Islet precursor cell (in vitro differentiated cells): Measurements from ENCODE around the gene HSBP1.

Experiments used
- DNase-seq: peaks from one replicate; pipeline ENCODE4 v3.0.0-alpha.2; 2018

Gene HSBP1

DNA sequence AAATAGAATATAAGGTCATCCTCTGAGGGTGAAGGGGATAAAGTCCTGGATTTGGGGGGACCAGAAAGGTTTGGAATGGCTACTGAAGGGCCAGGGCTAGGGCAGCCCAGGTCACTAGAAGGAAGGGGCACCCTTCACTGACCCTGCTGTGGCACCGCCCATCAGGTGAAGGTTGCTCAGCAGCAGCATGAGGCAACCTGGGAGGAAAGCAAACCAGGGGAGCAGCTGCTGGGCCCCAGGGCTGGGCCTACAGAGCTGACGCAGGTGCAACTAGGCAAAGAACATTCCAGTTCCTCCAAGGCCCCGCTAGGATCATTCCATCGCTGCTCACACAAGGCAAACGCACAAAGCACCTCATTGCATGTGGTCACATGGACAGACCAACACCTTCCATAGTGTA lies 3.4 kb upstream of the HSBP1 start:
- DNase-seq = no peak

DNA sequence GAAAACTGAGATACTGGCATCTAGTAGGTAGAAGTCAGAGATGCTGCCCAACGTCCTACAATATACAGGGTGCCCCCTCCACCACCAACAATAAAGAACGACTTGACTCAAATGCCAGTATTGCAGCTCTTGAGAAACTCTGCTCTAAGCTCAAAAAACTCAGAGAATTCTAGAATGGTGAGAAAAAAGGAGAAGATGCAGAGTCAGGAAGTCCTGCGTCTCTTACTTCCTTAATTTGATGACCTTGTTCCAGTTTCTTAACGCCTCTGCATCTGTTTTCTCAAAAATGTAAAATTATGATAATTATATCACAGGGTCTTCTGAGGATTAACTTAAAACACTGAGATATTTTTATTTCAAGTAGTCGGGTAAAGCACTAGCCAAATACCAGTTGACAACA lies 1.7 kb upstream of the HSBP1 start:
- no peak for DNase-seq

DNA sequence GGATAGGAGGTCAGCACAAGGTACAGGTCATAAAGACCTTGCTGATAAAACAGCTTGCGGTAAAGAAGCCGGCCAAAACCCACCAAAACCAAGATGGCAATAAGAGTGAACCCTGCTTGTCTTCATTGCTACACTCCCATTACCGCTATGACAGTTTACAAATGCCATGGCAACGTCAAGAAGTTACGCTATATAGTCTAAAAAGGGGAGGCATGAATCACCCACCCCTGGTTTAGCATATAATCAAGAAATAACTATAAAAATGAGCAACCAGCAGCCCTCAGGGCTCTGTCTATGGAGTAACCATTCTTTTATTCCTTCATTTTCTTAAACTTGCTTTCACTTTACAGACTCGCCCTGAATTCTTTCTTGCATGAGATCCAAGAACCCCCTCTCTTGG lies 1.0 kb upstream of the HSBP1 start:
- no peak for DNase-seq

DNA sequence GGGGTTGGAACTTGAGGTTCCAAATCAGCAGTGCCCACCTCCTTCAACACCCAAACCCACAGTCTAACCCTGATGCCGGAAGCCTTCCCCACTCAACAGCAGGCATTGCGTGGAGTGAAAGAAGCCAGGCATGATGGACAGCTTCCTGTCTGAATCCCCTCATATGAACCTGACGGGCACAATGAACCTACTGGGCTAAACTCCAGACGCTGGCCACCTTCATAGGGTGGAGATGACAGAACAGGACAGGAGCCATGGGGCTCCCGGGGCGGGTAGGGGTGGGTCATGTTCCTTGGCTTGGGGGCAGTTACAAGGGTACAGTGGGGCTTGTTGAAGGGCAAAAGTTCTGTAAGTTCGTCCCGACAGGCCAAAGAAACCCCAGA lies 460 bp upstream of the HSBP1 start:
- no peak for DNase-seq

DNA sequence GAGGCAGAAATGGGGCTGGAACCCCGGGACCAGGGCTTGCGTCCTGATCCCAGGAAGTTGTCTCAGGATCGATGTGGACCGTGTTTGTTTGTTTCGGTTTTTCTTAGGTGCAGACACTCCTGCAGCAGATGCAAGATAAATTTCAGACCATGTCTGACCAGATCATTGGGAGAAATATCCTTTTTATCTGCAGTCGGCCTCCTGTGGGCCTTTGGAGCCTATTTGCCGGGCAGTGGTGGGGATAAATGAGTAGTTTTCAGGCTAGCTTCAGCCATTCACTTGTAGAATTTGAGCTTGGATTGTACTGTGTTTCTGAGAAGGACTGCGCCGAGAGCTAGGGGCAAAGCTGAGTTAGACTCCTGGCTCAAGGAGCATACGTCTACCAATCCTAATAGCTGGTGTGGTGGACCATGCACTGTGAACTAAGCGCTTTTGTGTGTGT lies 816 bp downstream of the HSBP1 start:
- no peak for DNase-seq

DNA sequence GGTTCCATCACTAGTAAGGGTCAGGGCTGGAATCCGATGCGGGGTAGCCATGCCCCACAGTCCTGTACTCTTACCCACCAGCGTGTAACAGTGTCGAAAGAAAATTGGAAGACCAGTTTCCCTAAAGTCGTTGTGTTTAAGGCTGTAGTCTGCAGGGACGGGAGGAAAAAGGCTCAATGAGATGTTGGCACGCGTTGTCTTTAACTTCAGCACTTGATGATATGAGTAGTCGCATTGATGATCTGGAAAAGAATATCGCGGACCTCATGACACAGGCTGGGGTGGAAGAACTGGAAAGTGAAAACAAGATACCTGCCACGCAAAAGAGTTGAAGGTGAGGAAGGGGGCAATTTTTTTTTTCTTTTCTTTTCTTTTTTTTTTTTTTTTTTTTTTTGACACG lies 1.3 kb downstream of the HSBP1 start:
- DNase-seq = no peak

DNA sequence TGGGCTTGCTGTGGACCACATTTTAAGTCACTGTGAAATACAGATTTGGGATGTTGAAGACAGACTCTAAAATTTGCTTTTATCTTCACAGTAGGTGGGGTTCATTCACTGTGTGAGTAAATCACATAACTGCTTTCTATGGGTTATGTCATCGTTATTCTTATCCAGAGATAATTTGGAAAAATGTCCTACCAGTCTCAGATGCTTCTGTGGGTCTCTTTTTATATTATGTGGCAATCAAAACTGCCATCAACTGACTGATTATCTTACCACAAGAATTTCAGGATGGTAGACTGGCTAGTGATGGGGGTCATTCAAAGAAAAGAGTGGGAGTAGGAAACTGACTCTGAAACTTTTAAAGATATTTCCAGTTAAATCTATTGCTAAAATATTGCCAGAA lies 3.1 kb downstream of the HSBP1 start:
- no peak for DNase-seq

DNA sequence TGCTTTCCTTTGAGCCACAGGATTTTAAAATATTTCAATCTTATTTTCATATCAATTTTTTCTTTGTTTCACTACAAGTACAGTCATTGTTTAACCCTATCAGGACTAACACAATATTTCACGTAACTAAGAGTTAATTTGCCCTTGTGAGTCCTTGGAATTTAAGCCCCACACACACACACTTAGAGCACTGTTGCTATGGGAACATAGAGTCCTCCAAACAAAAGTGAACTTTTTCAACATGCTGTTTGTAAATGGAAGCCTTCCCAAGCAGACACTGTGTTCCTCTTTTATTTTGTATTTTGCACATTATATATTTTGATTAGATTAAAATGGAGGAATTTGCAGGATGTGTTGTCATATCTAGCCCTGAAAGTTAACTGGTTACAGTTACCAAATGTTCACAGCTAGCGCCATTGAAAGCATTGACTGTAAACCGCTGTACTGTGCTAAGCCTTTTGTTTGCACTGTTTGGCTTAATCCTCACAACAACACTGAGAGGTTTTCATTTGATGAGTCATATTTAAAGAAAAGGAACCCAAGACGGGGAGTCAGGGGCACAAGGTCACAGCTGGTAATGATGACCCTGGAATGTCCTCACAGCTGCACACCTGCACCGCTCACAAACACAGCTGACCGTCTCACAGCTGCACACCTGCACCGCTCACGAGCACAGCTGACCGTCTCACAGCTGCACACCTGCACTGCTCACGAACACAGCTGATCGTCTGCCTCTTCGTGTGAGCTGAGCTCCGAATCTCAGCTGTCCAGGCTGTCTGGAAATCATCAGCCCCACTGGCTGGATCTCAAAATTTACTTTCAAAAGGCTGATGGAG lies 6.3 kb downstream of the HSBP1 start:
- DNase-seq = peak; percentile 60

- DNase-seq = no peak
These were observed 6.8 kb downstream of the HSBP1 start for GRCh38 chr16:83814659-83814985.

DNA sequence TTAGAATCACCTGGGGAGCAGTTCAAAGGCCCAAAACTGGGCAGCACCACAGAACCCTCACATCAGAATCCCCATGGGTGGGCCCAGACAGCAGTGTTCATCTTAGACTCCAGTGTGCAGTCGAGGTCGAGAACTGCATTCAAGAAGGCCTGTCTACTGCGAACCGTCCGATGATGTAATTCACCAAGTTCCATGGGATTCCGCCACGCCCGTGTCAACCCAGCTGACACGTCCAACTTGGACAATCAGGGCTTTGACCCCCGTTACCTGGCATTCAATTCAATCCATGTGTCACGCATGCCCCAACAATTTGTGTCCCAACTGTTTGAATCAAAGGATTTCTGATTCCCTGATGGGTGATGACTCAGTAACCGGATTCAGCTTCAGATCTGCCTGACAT lies 9.2 kb downstream of the HSBP1 start:
- DNase-seq = peak; percentile 43

DNA sequence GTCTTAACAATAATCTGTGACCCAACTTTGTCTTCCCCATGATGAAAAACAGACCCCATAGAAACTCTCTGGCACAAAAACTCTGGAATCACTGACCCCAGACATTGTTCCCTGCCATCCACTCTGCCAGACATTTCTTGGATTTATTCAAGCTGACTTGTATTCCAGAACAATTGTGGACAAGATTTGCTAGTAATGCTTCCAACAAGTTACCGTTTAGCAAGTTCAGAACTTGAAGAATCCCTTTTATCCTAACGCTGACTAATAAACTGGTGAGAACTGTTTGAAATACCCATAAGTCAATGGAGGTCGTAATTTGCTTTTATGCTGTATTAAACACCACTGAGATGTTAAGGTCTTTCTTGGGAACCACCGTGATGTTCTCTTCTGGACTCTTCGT lies 10.5 kb downstream of the HSBP1 start:
- DNase-seq = no peak

- DNase-seq = peak; percentile 5
These were observed 11.6 kb downstream of the HSBP1 start for GRCh38 chr16:83819361-83819760.

- peak; percentile 87 for DNase-seq
These were observed 18.6 kb downstream of the HSBP1 start for GRCh38 chr16:83826146-83826913.

- no peak for DNase-seq
These were observed 22.5 kb downstream of the HSBP1 start for GRCh38 chr16:83830091-83830768.

GRCh38 chr16:83830769-83831455 lies 23.1 kb downstream of the HSBP1 start:
- no peak for DNase-seq

DNA sequence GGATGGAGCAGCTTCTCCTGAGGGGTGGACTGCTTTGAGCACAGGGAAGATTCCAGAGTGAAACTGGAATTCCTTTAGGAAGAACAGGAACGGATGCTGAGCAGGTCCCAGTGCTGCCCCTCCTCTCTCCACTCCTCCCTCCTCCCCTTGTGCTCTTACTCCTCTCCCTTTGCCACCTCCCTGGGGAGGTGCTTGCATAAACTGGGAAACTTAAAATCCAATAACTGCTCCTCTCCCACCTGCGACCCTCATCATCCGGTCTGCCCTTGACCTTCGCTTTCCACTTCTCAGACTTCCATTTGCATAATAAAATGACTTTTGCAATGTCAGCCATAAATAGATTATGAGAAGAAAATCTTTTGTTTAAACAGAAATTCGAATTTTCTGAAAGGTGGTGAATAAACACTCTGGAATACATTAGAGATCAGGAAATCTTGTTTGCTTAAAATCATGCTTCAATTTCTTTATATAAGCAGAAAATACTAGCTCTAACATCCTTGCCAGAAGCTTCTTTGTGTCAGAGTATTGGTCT lies 23.7 kb downstream of the HSBP1 start:
- DNase-seq = no peak

GRCh38 chr16:83833921-83834320 lies 26.1 kb downstream of the HSBP1 start:
- no peak for DNase-seq

- DNase-seq = no peak
These were observed 28.1 kb downstream of the HSBP1 start for GRCh38 chr16:83835586-83836566.

GRCh38 chr16:83837566-83837965 lies 29.8 kb downstream of the HSBP1 start:
- no peak for DNase-seq

- no peak for DNase-seq
These were observed 30.4 kb downstream of the HSBP1 start for GRCh38 chr16:83838151-83838550.

DNA sequence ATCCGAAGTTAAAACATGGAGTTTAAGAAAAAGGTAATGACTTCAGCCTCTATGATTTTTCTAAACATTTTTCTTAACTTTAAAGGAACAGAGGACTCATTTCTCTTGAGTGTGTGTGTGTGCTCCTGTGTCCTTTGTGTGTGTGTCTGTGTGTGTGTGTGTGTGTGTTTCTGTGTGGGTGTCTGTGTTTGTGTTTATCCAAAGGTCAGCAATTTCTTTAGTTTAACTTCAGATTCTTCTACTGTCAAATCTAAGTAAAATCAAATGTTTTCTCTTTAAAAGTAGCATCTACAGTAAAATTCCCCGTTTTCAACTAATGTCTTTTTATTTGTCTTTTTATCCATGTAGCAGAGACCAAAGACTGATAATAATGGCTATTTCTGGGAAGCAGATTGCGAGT lies 31.8 kb downstream of the HSBP1 start:
- DNase-seq = no peak
